GM18498 (cell line): ENCODE results near the gene KRTAP3-2.
"Not testable (repeated sequence)": the region's sequence is repeated elsewhere in the genome, so short reads cannot be mapped to it uniquely, and the experiment has no call there.

Source experiments
- ATAC-seq: cut with Tn5 transposase; IDR thresholded peaks from one replicate; pipeline ENCODE4 v1.9.1; 2021; ENCODE audit warnings: mild to moderate bottlenecking, moderate library complexity; ENCODE audit not compliant: unreplicated experiment

Gene KRTAP3-2

DNA sequence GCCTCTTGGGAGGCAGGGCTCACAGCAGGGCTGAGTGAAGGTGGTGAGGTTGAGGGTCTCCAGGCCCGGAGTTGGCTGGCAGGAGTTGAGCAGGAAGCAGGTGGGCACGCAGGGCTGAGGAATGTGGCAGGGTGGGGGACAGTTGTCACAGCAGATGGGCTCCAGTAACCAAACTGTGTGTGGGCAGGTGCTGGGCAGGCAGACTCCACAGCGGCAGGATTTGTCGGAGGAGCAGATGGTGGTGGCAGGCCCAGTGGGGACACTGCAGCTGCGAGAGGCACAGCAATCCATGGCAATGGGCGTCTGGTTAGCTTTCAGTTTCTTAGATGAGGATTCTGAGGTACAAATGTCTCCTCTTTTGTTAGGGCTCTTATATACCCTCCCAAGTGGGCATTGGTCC lies at the start of gene KRTAP3-2:
Gene KRTAP3-2 (minus strand): TSS at position 344 of the 400 bp plus-strand sequence. CDS start 53 bp downstream, at position 291.
- not testable (repeated sequence) for ATAC-seq

DNA sequence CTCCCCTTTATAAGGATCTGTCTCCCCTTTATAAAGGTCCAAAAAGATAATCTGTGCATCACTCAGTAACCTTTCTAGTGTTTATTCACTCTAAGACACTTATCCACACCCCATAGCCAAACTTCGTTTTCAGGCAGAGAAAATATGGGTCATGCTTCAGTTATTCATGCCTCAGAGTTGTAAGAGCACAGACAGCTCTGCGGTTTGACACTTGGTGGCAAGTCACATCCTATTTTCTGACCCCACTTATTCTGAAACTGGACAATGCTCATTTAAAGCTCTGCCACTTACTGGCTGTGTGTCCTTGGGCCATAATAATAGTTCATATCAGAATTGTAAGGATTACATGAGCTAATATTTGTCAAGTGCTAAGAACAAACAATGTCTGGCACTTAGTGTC lies 49.4 kb upstream of the KRTAP3-2 start:
- ATAC-seq: no peak

DNA sequence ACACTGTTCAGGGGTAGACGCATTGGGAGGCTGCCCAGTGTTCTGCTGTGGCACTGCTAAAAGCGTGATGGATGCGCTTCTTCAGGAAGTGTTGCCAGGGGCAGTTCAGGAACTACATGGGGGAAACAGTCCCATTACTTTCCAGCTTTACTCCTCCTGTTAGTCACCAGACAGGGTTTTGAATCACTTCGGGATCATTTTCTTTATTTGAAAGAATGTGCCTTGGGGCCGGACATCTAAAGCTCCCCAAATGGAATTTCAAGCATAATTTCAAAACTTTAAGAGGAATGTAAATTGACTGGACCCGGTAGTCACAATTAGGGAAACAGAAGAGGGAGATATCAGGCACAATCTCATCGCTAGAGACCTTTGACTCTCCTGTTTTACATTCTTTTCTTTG lies 48.7 kb upstream of the KRTAP3-2 start:
- no peak for ATAC-seq

DNA sequence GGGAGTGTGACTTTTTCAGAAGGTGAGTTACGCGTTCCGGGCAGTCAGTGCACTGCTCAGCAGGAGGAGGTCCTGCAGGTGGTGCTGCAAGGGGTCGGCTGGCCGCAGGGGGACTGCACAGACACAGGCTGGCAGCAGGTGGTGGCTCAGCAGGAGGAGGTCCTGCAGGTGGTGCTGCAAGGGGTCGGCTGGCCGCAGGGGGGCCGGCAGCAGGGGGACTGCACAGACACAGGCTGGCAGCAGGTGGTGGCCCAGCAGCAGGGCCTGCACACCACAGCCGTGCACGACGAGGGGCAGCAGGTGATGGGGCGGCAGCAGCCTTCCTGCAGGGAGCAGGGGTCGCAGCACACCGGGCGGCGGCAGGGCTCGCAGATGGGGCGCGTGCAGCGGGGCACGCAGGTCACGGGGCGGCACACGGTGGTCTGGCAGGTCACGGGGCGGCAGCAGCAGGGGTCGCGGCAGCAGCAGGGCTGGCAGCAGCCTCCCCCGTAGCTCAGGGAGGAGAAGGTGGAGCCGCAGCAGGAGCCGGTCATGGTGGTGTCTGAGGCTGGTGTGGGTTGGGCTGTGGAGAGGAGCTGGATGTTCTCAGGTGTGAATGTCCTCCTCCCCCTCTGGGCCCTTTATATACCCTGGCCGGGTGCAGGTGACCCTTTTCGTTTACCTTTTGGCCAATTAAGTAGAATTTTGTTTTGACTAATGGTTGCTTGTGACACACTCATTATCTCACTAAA lies 47.2 kb upstream of the KRTAP3-2 start, which contains the start of gene KRTAP2-1:
Gene KRTAP2-1 (minus strand): TSS at position 582 of the 731 bp plus-strand sequence. CDS start 49 bp downstream, at position 533.
- not testable (repeated sequence) for ATAC-seq

DNA sequence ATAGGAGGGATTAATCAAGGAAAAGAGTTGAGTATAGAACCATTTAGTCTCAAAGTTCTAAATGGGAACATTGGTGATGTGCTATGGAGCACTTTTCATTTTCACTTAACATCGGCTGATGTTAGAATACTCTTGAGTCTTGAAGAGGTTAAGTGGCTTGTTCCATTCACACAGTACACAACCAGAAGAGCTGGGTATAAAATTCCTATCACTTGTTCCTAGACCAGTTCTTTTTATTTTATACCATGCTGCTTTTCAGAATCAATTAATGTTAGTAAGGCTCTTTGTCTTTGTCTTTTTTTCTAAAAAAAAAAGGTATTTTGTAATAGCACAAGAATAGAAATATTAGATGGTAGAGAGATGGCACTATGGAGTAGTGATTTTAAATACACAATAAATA lies 43.2 kb upstream of the KRTAP3-2 start:
- no peak for ATAC-seq

DNA sequence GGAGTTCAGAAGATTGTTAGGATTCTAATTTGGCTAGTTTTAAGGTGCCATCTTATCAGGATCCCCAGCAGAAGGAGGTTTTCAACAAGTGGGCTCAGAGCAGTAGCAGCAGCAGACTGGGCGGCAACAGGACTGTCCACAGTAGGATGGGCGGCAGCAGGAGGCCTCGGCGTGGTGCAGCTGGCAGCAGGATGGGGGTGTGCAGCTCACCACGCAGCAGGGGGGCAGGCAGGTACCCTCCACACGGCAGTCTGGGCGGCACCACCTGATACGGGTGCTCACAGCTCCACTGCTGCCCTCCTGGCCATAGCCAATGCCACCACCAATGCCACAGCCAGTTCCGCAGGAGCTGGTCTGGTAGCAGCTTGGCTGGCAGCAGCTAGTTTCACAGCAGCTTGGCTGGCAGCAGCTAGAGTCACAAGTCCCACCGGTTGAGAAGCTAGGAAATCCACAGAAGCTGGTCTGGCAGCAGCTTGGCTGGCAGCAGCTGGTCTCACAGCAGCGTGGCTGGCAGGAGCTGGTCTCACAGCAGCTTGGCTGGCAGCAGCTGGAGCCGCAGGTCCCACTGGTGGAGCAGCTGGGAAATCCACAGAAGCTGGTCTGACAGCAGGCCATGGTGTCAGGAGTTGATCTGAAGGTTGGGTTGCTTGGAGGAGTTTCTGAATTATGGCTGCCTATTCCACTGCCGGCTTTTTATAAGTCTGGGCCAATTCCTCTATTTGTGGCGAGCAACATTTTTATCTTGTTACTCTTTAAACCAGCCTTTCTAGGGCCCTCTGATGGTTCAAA lies 41.3 kb upstream of the KRTAP3-2 start, which contains the start of gene KRTAP1-1:
Gene KRTAP1-1 (minus strand): TSS at position 668 of the 789 bp plus-strand sequence. CDS start 53 bp downstream, at position 615.
- ATAC-seq: not testable (repeated sequence)

DNA sequence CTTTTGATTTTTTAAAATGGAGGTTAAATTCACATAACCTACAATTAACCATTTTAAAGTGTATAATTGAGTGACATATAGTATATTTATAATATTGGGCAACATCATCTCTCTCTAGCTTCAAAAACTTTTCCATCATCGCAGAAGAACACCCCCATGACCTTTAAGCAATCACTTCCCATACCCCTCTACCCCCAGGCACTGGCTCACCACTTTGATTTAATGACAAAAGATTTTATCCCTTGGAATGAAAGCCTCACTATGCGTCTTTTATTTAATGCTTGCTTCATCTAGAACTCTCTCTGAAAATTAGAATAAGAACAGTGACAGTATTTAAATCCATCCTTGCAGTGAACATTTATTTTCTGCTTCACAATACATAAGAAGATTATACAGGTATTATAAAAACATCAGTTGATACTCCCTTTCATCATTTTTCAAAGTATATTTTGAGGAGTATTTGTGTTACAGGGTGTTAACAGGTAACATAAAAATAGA lies 38.2 kb upstream of the KRTAP3-2 start:
- no peak for ATAC-seq

DNA sequence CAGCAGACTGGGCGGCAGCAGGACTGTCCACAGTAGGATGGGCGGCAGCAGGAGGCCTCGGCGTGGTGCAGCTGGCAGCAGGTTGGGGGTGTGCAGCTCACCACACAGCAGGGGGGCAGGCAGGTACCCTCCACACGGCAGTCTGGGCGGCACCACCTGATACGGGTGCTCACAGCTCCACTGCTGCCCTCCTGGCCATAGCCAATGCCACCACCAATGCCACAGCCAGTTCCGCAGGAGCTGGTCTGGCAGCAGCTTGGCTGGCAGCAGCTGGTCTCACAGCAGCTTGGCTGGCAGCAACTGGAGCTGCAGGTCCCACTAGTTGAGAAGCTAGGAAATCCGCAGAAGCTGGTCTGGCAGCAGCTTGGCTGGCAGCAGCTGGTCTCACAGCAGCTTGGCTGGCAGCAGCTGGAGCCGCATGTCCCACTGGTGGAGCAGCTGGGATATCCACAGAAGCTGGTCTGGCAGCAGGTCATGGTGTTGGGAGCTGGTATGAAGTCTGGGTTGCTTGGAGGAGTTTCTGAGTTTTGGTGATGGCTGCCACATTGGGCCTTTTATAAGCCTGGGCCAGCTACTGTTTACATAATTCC lies 34.7 kb upstream of the KRTAP3-2 start, which contains the start of gene KRTAP1-3:
Gene KRTAP1-3 (minus strand): TSS at position 529 of the 590 bp plus-strand sequence. CDS start 53 bp downstream, at position 476.
- not testable (repeated sequence) for ATAC-seq

DNA sequence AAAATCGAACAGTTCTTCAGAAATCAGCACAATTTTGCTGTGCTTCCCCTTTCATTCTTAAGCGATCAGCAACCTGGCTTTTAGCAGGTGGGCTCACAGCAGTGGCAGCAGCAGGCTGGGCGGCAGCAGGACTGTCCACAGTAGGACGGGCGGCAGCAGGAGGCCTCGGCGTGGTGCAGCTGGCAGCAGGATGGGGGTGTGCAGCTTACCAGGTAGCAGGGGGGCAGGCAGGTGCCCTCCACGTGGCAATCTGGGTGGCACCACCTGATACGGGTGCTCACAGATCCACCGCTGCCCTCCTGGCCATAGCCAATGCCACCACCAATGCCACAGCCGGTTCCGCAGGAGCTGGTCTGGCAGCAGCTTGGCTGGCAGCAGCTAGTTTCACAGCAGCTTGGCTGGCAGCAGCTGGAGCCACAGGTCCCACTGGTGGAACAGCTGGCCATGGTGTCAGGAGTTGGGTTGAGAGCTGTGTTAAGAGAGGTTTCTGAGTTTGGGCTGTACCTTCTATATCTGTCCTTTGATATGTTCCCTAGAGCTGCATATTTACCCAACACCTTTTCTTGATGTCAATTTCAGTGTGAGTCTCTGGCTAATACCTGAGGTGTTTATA lies 30.0 kb upstream of the KRTAP3-2 start, which contains the start of gene KRTAP1-4:
Gene KRTAP1-4 (minus strand): TSS at position 563 of the 613 bp plus-strand sequence. CDS start 117 bp downstream, at position 446.
- ATAC-seq: no peak

DNA sequence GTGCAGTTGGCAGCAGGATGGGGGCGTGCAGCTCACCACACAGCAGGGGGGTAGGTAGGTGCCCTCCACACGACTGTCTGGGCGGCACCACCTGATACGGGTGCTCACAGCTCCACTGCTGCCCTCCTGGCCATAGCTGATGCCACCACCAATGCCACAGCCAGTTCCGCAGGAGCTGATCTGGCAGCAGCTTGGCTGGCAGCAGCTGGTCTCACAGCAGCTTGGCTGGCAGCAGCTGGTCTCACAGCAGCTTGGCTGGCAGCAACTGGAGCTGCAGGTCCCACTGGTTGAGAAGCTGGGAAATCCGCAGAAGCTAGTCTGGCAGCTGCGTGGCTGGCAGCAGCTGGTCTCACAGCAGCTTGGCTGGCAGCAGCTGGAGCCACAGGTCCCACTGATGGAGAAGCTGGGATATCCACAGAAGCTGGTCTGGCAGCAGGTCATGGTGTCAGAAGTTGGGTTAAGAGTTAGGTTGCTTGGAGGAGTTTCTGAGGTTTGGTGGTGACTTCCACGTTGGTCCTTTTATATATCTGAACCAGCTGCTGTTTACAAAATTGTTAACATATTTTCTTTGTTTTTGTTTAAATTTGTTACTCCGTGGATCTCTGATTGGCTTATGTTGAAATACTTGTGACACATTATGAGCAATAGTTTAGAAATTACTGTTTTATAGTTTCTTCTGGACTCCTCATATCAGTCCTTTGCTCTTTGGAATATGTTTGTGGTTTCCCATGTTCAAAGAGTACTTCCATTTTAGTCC lies 27.2 kb upstream of the KRTAP3-2 start, which contains the start of gene KRTAP1-5:
Gene KRTAP1-5 (minus strand): TSS at position 494 of the 757 bp plus-strand sequence. CDS start 53 bp downstream, at position 441.
- ATAC-seq: no peak

DNA sequence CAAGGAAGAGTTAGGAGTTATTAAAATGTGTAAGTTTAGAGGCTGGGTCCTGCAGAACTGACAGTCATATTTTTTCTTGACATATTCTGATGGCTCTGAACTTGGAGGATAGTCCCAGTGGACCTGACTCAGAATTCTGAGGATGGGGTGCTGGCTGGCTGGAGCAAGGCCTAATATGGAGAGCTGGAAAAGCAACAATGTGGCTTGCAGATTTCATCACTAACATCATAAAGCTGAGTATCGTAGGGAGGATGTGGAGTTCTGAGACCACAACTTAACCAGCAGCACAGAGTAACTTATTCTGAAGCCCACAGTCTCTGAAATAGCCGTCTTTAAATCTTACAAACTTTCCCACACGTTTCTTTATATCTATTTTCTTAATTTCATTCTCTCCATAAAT lies 25.0 kb upstream of the KRTAP3-2 start:
- ATAC-seq: no peak

DNA sequence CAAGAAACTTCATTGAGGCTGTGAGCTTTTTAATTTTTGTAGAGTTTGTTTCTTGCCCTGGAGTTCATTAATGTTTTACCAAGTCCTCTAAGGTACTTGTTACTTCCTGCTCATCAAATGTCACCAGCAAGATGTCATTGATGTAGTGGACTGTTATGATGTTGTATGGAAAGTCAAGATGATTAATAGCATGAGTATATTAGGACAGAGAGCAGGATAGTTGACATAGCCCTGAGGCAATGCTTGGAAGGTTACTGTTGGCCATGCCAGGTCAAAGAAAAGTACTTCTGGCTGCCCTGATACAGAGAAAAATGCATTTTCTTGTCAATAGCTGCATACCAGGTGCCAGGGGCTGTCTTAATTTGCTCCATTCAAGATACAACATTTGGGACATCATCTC lies 20.6 kb upstream of the KRTAP3-2 start:
- ATAC-seq: no peak

DNA sequence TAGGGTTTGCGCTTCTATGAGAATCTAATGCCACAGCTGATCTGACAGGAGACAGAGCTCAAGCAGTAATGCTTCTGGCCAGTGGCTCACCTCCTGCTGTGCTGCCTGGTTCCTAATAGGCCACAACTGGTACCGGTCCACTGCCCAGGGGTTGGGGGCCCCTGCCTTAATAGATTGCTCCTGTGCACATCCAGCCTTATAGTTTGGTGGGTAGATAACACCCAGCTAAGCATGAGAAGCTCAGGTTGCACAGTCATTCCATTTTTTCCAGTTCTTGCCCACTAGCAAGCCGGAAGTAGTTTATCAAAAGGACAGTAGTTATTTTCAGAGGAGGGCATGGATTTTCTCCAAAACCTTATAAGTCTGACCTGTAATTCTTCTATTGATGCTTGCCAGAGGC lies 19.7 kb upstream of the KRTAP3-2 start:
- no peak for ATAC-seq

DNA sequence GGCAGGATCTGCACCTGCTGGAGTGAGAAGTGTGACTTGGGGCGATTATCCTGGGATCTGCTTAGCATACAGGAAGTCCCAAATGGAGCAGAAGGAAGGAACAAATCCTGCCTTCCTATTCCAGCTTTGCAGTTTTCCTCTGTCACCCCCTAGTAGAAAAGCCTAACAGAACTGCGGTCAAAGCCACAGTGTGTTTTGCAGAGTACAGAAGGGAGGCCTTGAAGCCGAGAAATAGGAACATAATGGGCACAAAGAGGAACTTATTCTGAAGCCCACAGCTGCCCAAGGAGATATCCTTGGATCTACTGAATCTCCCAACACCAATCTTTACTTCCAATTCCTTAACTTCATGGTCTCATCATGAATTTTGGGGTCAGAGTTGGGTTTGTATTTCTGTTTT lies 18.8 kb upstream of the KRTAP3-2 start:
- no peak for ATAC-seq

DNA sequence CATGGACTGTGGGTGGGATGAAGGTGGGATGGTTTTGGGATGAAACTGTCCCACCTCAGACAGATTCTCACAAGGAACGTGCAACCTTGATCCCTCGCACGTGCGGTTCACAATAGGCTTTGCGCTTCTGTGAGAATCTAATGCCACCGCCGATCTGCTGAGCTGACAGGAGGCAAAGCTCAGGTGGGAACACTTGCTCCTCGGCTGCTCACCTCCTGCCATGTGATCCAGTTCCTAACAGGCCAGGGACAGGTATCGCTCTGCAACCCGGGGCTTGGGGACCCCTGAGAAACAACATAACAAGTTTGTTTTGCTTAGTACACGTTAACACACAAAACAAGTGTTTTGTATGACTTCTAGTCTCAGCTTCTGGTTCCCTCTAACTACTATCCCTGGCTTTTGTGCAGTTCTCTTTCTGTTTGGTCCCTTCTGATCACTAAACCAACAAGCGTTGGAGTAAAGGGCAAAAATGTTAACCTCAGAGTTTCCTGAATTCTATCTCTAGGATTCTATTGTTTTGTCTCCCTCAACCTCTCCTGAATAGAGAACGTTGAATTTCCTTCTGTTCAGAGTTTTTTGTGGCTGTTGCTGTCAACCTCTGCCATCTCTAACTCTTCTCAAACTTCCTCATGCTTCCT lies 17.0 kb upstream of the KRTAP3-2 start:
- no peak for ATAC-seq

DNA sequence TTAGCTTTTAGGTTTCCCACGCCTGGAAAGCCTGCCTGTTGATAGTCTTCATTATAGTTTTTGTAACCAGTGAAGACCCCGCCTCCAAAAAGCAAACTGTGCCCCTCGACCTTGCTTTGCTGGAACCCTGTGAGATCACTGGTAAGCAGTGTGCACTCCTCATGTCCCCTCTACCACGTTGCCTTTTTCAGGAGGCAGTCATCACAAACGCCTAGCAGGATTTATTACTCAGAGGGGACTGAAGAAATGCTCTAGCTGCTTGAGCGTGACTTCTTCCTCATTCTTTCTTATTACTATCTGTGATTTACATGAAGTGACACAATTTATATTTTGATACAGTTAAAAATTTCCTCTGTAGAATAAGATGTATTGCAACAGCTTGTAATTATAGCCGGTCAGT lies 15.7 kb upstream of the KRTAP3-2 start:
- ATAC-seq: no peak

DNA sequence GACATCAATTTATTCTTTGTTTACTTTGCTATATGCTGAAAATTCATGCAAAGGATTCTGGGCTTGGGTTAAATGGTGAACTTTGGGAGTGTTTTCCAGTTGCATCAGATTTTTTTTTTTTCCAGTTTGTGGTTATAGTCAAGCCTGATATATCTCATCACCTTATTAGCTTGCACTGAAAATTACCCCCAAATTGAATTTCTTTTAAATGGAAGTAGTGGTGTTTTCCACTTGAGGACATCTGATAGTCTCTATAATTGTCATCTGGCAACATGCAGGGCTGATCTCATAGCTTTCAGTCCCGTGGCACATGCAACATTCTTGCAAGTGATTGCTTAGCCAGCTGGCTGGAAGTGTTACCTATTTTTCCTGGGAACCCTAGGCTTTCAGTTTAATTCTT lies 13.9 kb upstream of the KRTAP3-2 start:
- no peak for ATAC-seq

DNA sequence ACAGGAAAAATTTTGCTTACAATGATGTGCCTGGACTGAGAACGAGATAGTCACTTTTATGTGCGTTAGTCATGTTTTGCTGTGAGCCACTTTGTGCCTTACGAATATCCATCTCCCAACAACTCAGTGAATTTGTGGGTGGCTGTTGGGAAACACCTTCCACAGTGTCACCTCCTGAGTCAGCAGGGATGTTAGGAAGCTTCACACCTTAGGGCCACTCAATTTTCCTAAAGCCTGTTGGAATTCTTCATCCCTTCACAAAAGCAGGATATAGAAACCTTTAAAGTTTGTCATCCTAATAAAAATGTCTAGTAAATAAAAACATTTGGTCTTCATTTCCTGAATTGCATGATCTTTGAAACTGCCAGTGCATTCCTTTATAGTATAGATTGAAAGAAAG lies 13.5 kb upstream of the KRTAP3-2 start:
- no peak for ATAC-seq
